Testis (tissue), 2 donors: ENCODE measurements around the gene MECP2.

Experiments used
- CTCF ChIP-seq, 3 experiments: fragments of 450-650 bp in 2 of 3; fragments of 200-600 bp in 1 of 3; sonication (generic) in 1 of 3; IDR thresholded peaks; one replicate each; pipeline ENCODE4 v1.5.1; 2016 to 2019; ENCODE audit warnings: antibody characterized with exemption in 3 of 3, mild to moderate bottlenecking in 2 of 3, moderate library complexity in 1 of 3
- POLR2A ChIP-seq: fragments of 450-650 bp; IDR thresholded peaks from one replicate; pipeline ENCODE4 v1.6.1; 2017; ENCODE audit warnings: antibody characterized with exemption, mild to moderate bottlenecking, moderate library complexity

- TF ChIP-seq CTCF (IDR thresholded peaks at IDR 0.05): no peak
- no peak for TF ChIP-seq POLR2A
These were observed 63.7 kb downstream of the MECP2 start for GRCh38 chrX:154033848-154034247.
